Measurements from ENCODE around the gene ICE1. TPM values are rescaled to one million over a fixed set of nuclear protein-coding genes. Genes with fewer than 3 reads are reported as not detected.

ICE1 gene
- total and polyA plus RNA-seq, 8 donors: 4.0 to 15.0 (median 9.3) TPM

DNA sequence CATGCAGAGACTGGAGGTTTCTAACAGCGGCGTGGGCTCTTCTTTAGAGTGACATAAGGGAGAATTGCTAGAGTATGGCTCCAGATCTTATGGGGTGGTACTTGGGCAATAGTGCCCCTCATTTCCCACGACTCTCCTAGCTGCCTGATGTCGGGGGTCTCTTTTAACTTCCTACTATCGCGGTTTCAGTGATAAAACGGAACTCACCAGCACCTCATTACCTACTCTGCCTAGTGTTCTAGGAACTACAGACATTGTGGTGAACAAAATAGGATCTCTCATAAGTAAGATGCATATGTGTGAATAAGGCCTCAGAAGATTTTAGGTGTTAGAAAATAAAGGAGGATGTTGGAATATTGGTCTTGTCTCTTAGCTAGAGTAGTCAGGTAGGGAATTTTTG, 1.1 kb downstream of the ICE1 start:
- Histone ChIP-seq H3K36me3 (no peaks in the 10 kb centered on the region), H3K27ac (no peak overlapping the region), H3K4me3 (peak overlapping the region; percentile 99 to 100 (median 99)), H3K27me3 (no peaks in the 10 kb centered on the region), H3K9me3 (no peaks in the 10 kb centered on the region), H3K4me1 (peaks cover 8 to 25% (median 9%) of the 10 kb centered on the region in 3 donors)
- no peak for ATAC-seq
- DNase-seq: no peak
- FAIRE-seq: no peak
- intact Hi-C loops (cut with DNase I): no loop called here
- TF ChIP-seq, protein P1, sequence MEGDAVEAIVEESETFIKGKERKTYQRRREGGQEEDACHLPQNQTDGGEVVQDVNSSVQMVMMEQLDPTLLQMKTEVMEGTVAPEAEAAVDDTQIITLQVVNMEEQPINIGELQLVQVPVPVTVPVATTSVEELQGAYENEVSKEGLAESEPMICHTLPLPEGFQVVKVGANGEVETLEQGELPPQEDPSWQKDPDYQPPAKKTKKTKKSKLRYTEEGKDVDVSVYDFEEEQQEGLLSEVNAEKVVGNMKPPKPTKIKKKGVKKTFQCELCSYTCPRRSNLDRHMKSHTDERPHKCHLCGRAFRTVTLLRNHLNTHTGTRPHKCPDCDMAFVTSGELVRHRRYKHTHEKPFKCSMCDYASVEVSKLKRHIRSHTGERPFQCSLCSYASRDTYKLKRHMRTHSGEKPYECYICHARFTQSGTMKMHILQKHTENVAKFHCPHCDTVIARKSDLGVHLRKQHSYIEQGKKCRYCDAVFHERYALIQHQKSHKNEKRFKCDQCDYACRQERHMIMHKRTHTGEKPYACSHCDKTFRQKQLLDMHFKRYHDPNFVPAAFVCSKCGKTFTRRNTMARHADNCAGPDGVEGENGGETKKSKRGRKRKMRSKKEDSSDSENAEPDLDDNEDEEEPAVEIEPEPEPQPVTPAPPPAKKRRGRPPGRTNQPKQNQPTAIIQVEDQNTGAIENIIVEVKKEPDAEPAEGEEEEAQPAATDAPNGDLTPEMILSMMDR (IDR thresholded peaks at IDR 0.05): no peak
- 13 to 19% methylated on average over 7 of the region's 7 CpGs for whole genome bisulfite sequencing, 2 donors

DNA sequence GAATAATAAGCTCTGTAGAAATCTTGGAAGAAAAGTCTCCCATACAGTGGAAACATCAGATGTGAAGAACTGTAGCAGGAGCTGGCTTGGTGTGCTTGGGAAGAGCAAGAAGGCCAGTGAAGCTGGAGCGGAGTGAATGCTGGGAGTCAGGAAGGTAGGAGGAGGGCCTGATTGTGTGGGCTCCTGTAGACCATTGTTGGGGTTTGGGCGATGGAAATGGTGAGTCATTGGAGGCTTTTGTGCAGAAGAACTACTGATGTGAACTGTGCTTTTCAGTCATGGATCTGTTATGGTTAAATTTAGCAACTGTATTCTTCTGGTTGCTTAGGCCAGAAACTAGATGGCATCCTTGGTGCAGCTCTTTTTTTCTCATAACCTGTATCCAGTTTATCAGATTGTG, 2.3 kb downstream of the ICE1 start:
- no peak for FAIRE-seq
- WGBS, 2 donors: 83 to 97% methylated on average over 2 of the region's 2 CpGs
- H3K4me3 ChIP-seq: no peak overlapping the region
- no peaks in the 10 kb centered on the region for H3K36me3 ChIP-seq
- no peak for DNase-seq
- no peak overlapping the region for H3K27ac ChIP-seq
- no peaks in the 10 kb centered on the region for H3K9me3 ChIP-seq
- intact Hi-C loops (cut with DNase I): no loop called here
- ATAC-seq: no peak
- no peaks in the 10 kb centered on the region for H3K27me3 ChIP-seq
- H3K4me1 ChIP-seq: peaks cover 8 to 23% (median 13%) of the 10 kb centered on the region in 3 donors
- TF ChIP-seq, protein P1 (IDR thresholded peaks at IDR 0.05): no peak

DNA sequence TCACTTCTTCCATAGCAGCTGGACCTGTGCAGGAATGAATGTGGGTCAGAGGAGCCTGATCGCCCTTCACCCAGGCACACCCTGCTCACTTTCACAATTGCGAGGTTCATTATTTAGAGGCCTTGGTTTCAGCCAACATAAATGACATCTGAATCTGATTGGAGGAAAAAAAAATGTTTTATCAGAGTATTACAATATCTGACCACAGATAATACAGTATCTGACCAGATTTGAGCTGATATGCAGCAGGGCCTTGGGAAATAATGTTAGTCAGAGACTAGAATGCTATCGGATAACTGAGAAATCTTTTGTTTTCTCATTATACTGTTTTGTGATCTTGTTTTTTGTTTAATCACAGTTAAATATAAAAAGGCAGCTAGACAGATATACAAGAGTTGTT, 7.7 kb downstream of the ICE1 start:
- no peak for FAIRE-seq
- no peak overlapping the region for H3K4me3 ChIP-seq
- 61 to 69% methylated on average over 3 of the region's 3 CpGs for WGBS, 2 donors
- ATAC-seq: peak in 1 of 4 donors; percentile 31
- no peaks in the 10 kb centered on the region for H3K27me3 ChIP-seq
- no peak for DNase-seq
- no peak overlapping the region for H3K27ac ChIP-seq
- H3K36me3 ChIP-seq: no peaks in the 10 kb centered on the region
- no peaks in the 10 kb centered on the region for H3K9me3 ChIP-seq
- TF ChIP-seq, protein P1 (IDR thresholded peaks at IDR 0.05): no peak
- peaks cover 5 to 22% (median 8%) of the 10 kb centered on the region in 3 donors for H3K4me1 ChIP-seq
- intact Hi-C loops (cut with DNase I): no loop called here

DNA sequence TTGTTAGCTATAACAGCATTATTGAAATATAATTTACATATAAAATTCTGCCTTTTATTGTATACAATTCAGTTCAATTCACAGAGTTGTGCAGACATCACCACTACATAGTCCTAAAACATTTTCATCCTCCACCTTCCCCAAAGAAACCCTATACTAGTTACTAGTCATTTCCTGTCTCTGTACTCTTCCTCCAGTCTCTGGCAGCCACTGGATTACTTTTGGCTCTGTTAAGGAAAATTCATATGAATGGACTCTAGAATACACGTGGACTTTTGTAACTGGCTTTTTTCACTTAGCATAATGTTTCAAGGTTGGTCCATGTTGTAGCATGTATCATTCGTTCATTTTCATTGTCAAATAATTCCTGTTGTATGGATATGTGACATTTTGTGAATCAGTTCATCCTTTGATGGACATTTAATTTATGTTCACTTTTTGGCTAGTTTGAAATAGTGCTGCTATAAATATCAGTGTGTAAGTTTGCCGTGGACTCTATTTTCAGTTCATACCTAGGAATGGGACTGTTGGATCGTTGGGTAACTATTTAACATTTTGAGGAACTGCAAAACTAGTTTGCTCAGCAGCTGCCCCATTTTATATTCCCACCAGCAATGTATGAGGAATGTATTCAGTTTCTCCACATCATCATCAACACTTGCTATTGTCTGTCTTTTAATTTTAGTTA, 9.7 kb downstream of the ICE1 start:
- TF ChIP-seq, protein P1 (IDR thresholded peaks at IDR 0.05): no peak
- 78 to 81% methylated on average over 4 of the region's 4 CpGs for WGBS, 2 donors
- no peak overlapping the region for H3K4me3 ChIP-seq
- no peaks in the 10 kb centered on the region for H3K36me3 ChIP-seq
- no peak overlapping the region for H3K27ac ChIP-seq
- DNase-seq (no peak), FAIRE-seq (no peak), ATAC-seq (no peak)
- intact Hi-C loops (cut with DNase I): no loop called here
- peaks cover 5 to 26% (median 11%) of the 10 kb centered on the region in 3 donors for H3K4me1 ChIP-seq
- no peaks in the 10 kb centered on the region for H3K9me3 ChIP-seq
- no peaks in the 10 kb centered on the region for H3K27me3 ChIP-seq

DNA sequence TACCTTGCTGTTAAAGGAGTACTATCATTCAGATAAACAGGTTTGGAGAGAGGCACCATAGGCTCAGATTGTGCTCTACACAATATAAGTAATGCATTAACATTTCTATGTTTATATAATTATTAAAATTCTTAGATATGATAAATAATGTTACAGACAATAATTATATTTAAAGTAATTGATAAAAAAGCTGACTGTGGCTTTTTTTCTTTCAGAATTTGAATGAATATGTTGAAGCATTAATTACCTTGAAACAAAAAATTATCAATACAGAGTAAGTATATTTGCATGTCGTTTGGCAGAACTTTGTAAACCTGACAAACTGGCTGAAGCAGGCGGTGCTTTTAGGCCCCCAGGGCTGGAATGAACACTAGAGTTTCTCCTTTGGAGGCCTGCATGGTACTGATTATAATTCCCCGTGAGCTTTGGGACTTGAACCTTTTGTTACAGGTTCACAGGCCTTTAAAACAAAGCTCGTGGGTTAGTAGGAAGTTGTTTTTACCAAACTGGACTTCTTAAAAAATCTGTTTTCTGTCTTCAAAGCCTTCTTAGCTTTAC, 13.8 kb downstream of the ICE1 start:
- intact Hi-C loops (cut with DNase I): no loop called here
- TF ChIP-seq, protein P1 (IDR thresholded peaks at IDR 0.05): no peak
- no peaks in the 10 kb centered on the region for H3K27me3 ChIP-seq
- no peaks in the 10 kb centered on the region for H3K9me3 ChIP-seq
- FAIRE-seq (no peak), DNase-seq (no peak), ATAC-seq (peak in 1 of 4 donors; percentile 20)
- no peaks in the 10 kb centered on the region for H3K36me3 ChIP-seq
- H3K4me3 ChIP-seq: no peak overlapping the region
- WGBS, 2 donors: 20 to 31% methylated on average over 4 of the region's 4 CpGs
- peaks cover 2 to 15% (median 5%) of the 10 kb centered on the region in 3 donors for H3K4me1 ChIP-seq
- H3K27ac ChIP-seq: peak overlapping the region in 1 of 4 donors; percentile 46
